Cardiac muscle cell (in vitro differentiated cells and primary cell): ENCODE measurements around the gene CLIP2. TPM values are rescaled to one million over a fixed set of nuclear protein-coding genes. Genes with fewer than 3 reads are reported as not detected.
"Not testable (repeated sequence)": the region's sequence is repeated elsewhere in the genome, so short reads cannot be mapped to it uniquely, and the experiment has no call there.

Source experiments
- DNase-seq, 2 donors: peaks; one replicate each; pipeline versions ENCODE4 v3.0.0 to v3.0.0-alpha.2; 2010 to 2017; ENCODE audit warnings: low read depth in 1 of 2, low spot score in 1 of 2
- H3K27ac ChIP-seq: fragments of 200-600 bp; sonication (generic); 2 replicates; pipeline ENCODE4 v1.5.1; 2016
- H3K27me3 ChIP-seq: fragments of 200-600 bp; sonication (generic); 2 replicates; pipeline ENCODE4 v1.6.0; 2016; ENCODE audit warnings: control low read depth
- H3K36me3 ChIP-seq: fragments of 200-600 bp; sonication (generic); 2 replicates; pipeline ENCODE4 v1.5.1; 2016; ENCODE audit warnings: control low read depth
- H3K4me1 ChIP-seq: fragments of 200-600 bp; sonication (generic); 2 replicates; pipeline ENCODE4 v1.8.1; 2017; ENCODE audit warnings: low read depth, mild to moderate bottlenecking, mixed run types
- H3K4me3 ChIP-seq: fragments of 200-600 bp; sonication (generic); 2 replicates; pipeline ENCODE4 v1.5.1; 2016; ENCODE audit warnings: mild to moderate bottlenecking
- H3K9me3 ChIP-seq: fragments of 200-600 bp; sonication (generic); 2 replicates; pipeline ENCODE4 v1.5.1; 2017; ENCODE audit warnings: low read depth, mild to moderate bottlenecking, control low read depth
- polyA plus RNA-seq: library from polyadenylated mRNA; unstranded; fragments of >200 nt; fragmentation: Nextera tagmentation; extraction: Ambion mirVana; gene quantifications from 2 replicates; pipeline ENCODE4 v1.2.1, GENCODE V29; 2016
- total RNA-seq: library from RNA; depleted of rRNA; stranded (reverse); fragments of >200 nt; gene quantifications from 2 replicates; pipeline ENCODE4 v1.2.3, GENCODE V29; 2016
- TF ChIP-seq, protein P1 (sequence below): IDR thresholded peaks from 2 replicates; pipeline ENCODE4 v1.5.1; 2012; ENCODE audit warnings: low read depth, mild to moderate bottlenecking, low read length

The CLIP2 gene
- total and polyA plus RNA-seq, 2 experiments from 2014 or later, result 11.1 to 20.0 TPM

DNA sequence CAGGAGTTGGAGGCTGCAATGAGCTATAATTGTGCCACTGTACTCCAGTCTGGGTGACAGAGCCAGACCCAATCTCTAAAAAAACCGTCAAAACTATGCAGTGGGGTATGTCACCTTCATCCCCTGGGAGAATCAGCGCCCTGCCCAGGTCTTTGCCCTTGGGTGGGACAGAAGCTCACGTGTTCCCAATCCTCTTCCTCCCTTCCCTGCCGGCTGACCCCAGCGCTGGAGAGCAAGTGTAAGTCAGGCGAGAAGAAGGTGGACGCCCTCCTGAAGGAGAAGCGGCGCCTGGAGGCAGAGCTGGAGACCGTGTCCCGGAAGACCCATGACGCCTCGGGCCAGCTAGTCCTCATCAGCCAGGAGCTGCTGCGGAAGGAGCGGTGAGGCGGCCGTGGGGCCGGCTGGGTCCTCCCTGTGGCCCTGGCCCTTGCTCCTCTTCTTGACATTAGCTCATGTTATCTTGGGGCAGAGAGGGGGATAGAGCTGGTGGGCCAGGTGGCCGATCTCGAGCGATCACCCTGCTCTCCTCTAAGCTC is 99.7 kb downstream of the CLIP2 start:
- no peaks in the 10 kb centered on the region for H3K36me3 ChIP-seq
- DNase-seq, result no peak
- no peaks in the 10 kb centered on the region for H3K9me3 ChIP-seq
- TF ChIP-seq, protein P1, sequence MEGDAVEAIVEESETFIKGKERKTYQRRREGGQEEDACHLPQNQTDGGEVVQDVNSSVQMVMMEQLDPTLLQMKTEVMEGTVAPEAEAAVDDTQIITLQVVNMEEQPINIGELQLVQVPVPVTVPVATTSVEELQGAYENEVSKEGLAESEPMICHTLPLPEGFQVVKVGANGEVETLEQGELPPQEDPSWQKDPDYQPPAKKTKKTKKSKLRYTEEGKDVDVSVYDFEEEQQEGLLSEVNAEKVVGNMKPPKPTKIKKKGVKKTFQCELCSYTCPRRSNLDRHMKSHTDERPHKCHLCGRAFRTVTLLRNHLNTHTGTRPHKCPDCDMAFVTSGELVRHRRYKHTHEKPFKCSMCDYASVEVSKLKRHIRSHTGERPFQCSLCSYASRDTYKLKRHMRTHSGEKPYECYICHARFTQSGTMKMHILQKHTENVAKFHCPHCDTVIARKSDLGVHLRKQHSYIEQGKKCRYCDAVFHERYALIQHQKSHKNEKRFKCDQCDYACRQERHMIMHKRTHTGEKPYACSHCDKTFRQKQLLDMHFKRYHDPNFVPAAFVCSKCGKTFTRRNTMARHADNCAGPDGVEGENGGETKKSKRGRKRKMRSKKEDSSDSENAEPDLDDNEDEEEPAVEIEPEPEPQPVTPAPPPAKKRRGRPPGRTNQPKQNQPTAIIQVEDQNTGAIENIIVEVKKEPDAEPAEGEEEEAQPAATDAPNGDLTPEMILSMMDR, result no peak
- no peaks in the 10 kb centered on the region for H3K27me3 ChIP-seq
- H3K4me1 ChIP-seq, result no peaks in the 10 kb centered on the region
- no peak overlapping the region for H3K4me3 ChIP-seq
- H3K27ac ChIP-seq, result no peak overlapping the region

DNA sequence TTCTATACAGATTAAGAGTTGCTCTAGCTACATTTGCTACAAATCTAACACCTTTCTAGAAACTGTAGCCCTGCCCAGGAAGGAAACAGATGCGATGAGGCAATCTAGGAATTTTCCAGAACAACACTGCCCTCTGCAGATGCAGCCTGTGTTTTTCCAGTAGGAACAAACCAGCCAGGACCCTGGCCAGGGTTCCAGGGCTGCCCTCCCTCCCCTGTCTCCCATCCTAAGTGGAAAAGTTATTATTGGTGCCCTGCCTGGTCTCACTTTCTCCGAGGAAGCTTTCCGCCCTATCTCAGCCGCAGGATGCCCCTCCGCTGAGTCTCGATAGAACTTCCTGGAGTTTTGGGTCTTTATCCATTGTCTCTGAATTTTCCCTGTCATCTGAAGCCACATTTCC is 104.5 kb downstream of the CLIP2 start:
- H3K4me1 ChIP-seq, H3K27ac ChIP-seq, H3K4me3 ChIP-seq, H3K36me3 ChIP-seq, H3K9me3 ChIP-seq, H3K27me3 ChIP-seq: not testable (repeated sequence)
- TF ChIP-seq, protein P1, result peak; percentile 49
- peak; percentile 54 to 67 for DNase-seq

DNA sequence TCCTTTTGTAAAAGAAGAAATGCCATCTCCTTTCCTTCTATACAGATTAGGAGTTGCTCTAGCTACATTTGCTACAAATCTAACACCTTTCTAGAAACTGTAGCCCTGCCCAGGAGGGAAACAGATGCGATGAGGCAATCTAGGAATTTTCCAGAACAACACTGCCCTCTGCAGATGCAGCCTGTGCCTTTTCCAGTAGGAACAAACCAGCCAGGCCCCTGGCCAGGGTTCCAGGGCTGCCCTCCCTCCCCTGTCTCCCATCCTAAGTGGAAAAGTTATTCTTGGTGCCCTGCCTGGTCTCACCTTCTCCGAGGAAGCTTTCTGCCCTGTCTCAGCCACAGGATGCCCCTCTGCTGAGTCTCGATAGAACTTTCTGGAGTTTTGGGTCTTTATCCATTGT is 105.4 kb downstream of the CLIP2 start:
- peak overlapping the region; percentile 6 for H3K27ac ChIP-seq
- peak; percentile 65 to 71 for DNase-seq
- not testable (repeated sequence) for H3K36me3 ChIP-seq, H3K4me1 ChIP-seq, H3K27me3 ChIP-seq, H3K4me3 ChIP-seq, H3K9me3 ChIP-seq
- TF ChIP-seq, protein P1, result peak; percentile 59

DNA sequence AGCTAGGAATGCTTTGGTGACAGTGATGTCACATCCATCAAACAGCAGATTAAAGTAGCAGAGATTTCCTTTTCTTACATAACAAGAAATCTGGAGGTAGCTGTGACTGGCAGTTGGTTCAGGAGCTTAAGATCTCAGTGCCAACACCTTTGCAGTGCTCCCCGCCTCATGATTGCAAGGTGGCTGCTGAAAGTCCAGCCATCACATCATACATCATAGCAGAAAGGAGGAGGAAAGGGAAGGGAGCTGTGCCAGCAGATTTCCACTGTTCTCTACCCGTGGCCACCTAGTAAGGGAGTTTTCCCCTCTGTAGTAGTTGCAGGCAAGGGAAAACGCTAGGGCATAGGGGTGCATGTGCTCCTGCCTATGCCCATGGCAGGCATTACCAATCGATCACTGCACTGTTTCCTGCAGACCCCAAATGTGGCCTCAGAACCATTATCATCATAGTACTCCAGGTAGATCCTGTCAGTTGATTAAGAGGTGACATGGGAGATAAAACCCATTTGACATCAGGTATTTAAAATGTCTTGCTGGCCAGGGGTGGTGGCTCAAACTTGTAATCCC is 106.6 kb downstream of the CLIP2 start:
- no peak for DNase-seq
- no peaks in the 10 kb centered on the region for H3K36me3 ChIP-seq
- TF ChIP-seq, protein P1, result no peak

DNA sequence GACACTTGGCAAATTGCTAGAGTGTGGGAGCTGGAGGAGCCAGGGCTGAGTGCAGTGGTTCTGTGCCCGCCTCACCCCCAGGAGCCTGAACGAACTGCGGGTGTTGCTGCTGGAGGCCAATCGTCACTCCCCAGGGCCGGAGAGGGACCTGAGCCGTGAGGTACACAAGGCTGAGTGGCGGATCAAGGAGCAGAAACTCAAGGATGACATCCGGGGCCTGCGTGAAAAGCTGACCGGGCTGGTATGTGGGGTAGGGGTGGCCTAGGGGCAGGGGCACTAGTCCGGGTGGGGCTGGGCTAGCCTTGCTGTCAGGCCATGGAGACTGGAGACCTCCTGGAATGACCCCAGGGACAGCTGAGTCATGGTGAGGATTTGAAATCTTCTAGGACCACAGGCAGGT is 107.8 kb downstream of the CLIP2 start:
- Histone ChIP-seq H3K27me3 (no peaks in the 10 kb centered on the region), H3K9me3 (no peaks in the 10 kb centered on the region), H3K36me3 (no peaks in the 10 kb centered on the region), H3K4me3 (no peak overlapping the region), H3K27ac (no peak overlapping the region), H3K4me1 (no peaks in the 10 kb centered on the region)
- TF ChIP-seq, protein P1, result no peak
- DNase-seq, result no peak

More for the DNA sequence above, 106.6 kb downstream of the CLIP2 start:
- Histone ChIP-seq H3K9me3 (no peaks in the 10 kb centered on the region), H3K27ac (no peak overlapping the region), H3K4me3 (no peak overlapping the region), H3K27me3 (no peaks in the 10 kb centered on the region), H3K4me1 (no peaks in the 10 kb centered on the region)

DNA sequence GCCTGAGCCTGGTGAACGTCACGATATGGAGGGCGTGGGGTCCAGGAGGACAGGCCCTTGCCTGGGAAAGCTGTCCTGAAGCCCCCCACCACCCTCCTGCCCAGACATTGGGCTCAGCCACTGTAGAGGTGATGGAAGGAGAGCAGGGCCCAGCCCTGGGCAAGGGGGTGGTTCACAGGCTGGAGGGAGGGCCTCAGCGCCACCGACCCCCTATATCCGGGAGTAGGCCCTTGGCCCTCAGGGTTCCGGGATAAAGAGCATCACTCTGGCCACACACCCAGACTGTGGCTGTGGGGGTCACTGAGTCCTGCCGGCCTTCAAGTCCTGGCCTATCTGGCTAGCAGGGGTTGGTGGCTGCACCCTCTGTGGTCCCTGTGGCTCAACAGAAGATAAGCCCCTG is 109.2 kb downstream of the CLIP2 start:
- no peak overlapping the region for H3K27ac ChIP-seq
- no peaks in the 10 kb centered on the region for H3K4me1 ChIP-seq
- TF ChIP-seq, protein P1, result no peak
- no peaks in the 10 kb centered on the region for H3K9me3 ChIP-seq
- no peak for DNase-seq
- no peaks in the 10 kb centered on the region for H3K36me3 ChIP-seq
- no peaks in the 10 kb centered on the region for H3K27me3 ChIP-seq
- no peak overlapping the region for H3K4me3 ChIP-seq
